ENCODE data around the gene MEG3. TPM values are rescaled to one million over a fixed set of nuclear protein-coding genes. Genes with fewer than 3 reads are reported as not detected.

MEG3 gene
- total and polyA plus RNA-seq, 2 donors (not counting 3 experiments of a cell fraction or from before 2014, with no cell fraction given) = 378 to 508 TPM

DNA sequence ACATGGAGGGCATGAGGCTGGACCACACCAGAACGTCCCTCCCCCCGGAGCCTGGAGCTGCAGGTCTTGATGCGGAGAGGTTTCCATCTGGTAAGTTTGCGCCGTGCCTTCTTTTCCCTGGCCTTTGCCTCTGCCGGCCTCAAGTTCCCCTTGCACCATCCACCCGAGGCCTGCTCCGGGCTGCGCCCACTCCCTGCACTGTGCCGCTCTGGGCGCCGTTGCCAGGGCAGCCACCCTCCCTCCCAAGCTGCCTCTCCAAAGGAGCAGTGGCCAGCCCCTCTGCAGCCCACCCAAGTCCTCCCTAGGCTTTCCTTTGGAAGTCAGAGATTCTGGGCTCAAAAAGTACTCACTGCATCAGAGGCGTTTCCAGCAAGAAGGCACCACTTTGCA is 46.2 kb upstream of the MEG3 start:
- DNase-seq (ENCODE audit: low read depth, low spot score) (no peak), FAIRE-seq (no peak)
- Histone ChIP-seq H3K9ac (replicated peaks; ENCODE audit: extremely low read depth, insufficient read depth, low read length) (no peak overlapping the region), H3K4me1 (ENCODE audit: control insufficient read depth, extremely low read depth, insufficient read depth, low read length) (no peaks in the 10 kb centered on the region), H3K4me3 (replicated peaks in 1 of 3; ENCODE audit: insufficient read depth in 1 of 3, low read depth in 1 of 3, low read length in 3 of 3) (no peak overlapping the region), H3K9me3 (replicated peaks; ENCODE audit: control insufficient read depth, insufficient read depth, low read length) (no peaks in the 10 kb centered on the region), H3K79me2 (ENCODE audit: control insufficient read depth, insufficient read depth, low read length) (no peaks in the 10 kb centered on the region), H3K27ac (ENCODE audit: insufficient read depth, low read depth, low read length) (no peak overlapping the region), H3K36me3 (ENCODE audit: control insufficient read depth in 2 of 2, extremely low read depth in 1 of 2, insufficient read depth in 2 of 2, low read length in 2 of 2) (no peaks in the 10 kb centered on the region), H3K9me1 (replicated peaks; ENCODE audit: control insufficient read depth, extremely low read depth, insufficient read depth, low read length) (no peaks in the 10 kb centered on the region), H4K20me1 (replicated peaks; ENCODE audit: control insufficient read depth, extremely low read depth, insufficient read depth, low read length) (no peaks in the 10 kb centered on the region), H3K27me3 (ENCODE audit: control insufficient read depth in 2 of 2, insufficient read depth in 2 of 2, low read length in 2 of 2) (no peaks in the 10 kb centered on the region), H3K4me2 (ENCODE audit: insufficient read depth, low read length) (no peak overlapping the region), H2AFZ (ENCODE audit: low read depth, low read length) (no peak overlapping the region)
- intact Hi-C loops (cut with micrococcal nuclease) (no loop called here), dilution Hi-C loops (cut with MboI; ENCODE audit: extremely low pct_ligation_motif_present, low sequenced_read_pairs) (no loop called here)
- POLR2A ChIA-PET = no interaction called here
- CTCF ChIA-PET = no interaction called here
- no TSS peak for BruUV-seq (replicated peaks)
- TF ChIP-seq POLR2AphosphoS5 (IDR thresholded peaks at IDR 0.05; ENCODE audit: insufficient read depth, low read depth, low read length) (no peak), MYC (IDR thresholded peaks at IDR 0.05; ENCODE audit: low read depth, low read length) (no peak), FOS (IDR thresholded peaks at IDR 0.05; ENCODE audit: borderline replicate concordance, insufficient read depth, low read length) (no peak), JUN (IDR thresholded peaks at IDR 0.05; ENCODE audit: borderline replicate concordance, insufficient read depth, insufficient read length, low read depth) (no peak)
- TF ChIP-seq, protein P1, sequence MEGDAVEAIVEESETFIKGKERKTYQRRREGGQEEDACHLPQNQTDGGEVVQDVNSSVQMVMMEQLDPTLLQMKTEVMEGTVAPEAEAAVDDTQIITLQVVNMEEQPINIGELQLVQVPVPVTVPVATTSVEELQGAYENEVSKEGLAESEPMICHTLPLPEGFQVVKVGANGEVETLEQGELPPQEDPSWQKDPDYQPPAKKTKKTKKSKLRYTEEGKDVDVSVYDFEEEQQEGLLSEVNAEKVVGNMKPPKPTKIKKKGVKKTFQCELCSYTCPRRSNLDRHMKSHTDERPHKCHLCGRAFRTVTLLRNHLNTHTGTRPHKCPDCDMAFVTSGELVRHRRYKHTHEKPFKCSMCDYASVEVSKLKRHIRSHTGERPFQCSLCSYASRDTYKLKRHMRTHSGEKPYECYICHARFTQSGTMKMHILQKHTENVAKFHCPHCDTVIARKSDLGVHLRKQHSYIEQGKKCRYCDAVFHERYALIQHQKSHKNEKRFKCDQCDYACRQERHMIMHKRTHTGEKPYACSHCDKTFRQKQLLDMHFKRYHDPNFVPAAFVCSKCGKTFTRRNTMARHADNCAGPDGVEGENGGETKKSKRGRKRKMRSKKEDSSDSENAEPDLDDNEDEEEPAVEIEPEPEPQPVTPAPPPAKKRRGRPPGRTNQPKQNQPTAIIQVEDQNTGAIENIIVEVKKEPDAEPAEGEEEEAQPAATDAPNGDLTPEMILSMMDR (IDR thresholded peaks at IDR 0.05; ENCODE audit: extremely low read depth in 1 of 2, insufficient read depth in 1 of 2, low read depth in 1 of 2, low read length in 2 of 2) = no peak

DNA sequence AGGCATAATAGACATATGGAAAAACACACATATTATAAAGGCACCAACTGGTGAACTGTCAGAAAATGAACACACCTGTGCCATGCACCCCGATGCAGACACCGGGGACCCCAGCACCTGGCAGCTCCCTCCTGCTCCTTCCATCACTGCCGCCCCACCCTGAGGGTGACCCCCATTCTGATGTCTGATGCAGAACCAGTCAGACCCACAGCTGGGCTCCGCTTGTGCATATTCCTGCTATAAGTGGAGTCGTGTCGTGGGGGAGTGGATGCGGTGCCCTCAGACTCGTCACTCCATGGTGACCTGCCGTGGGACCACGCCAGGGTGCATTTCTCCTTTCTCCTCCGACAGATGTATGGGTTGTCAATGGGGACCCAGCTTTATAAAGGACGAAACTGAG is 45.7 kb upstream of the MEG3 start:
- H3K4me3 ChIP-seq (replicated peaks in 1 of 3; ENCODE audit: insufficient read depth in 1 of 3, low read depth in 1 of 3, low read length in 3 of 3) = no peak overlapping the region
- no peak for FAIRE-seq
- H3K4me1 ChIP-seq (ENCODE audit: control insufficient read depth, extremely low read depth, insufficient read depth, low read length) = no peaks in the 10 kb centered on the region
- dilution Hi-C loops (cut with MboI; ENCODE audit: extremely low pct_ligation_motif_present, low sequenced_read_pairs) = no loop called here
- no peaks in the 10 kb centered on the region for H4K20me1 ChIP-seq (replicated peaks; ENCODE audit: control insufficient read depth, extremely low read depth, insufficient read depth, low read length)
- intact Hi-C loops (cut with micrococcal nuclease) = no loop called here
- H3K9ac ChIP-seq (replicated peaks; ENCODE audit: extremely low read depth, insufficient read depth, low read length) = no peak overlapping the region
- BruUV-seq (replicated peaks) = no TSS peak
- ChIA-PET CTCF (no interaction called here), POLR2A (no interaction called here)
- H3K79me2 ChIP-seq (ENCODE audit: control insufficient read depth, insufficient read depth, low read length) = no peaks in the 10 kb centered on the region
- no peak overlapping the region for H2AFZ ChIP-seq (ENCODE audit: low read depth, low read length)
- H3K9me1 ChIP-seq (replicated peaks; ENCODE audit: control insufficient read depth, extremely low read depth, insufficient read depth, low read length) = no peaks in the 10 kb centered on the region
- no peaks in the 10 kb centered on the region for H3K9me3 ChIP-seq (replicated peaks; ENCODE audit: control insufficient read depth, insufficient read depth, low read length)
- no peaks in the 10 kb centered on the region for H3K27me3 ChIP-seq (ENCODE audit: control insufficient read depth in 2 of 2, insufficient read depth in 2 of 2, low read length in 2 of 2)
- TF ChIP-seq JUN (IDR thresholded peaks at IDR 0.05; ENCODE audit: borderline replicate concordance, insufficient read depth, insufficient read length, low read depth) (no peak), EZH2 (IDR thresholded peaks at IDR 0.05; ENCODE audit: borderline replicate concordance, low read depth, low read length, severe bottlenecking) (no peak), POLR2AphosphoS5 (IDR thresholded peaks at IDR 0.05; ENCODE audit: insufficient read depth, low read depth, low read length) (no peak), MYC (IDR thresholded peaks at IDR 0.05; ENCODE audit: low read depth, low read length) (no peak), FOS (IDR thresholded peaks at IDR 0.05; ENCODE audit: borderline replicate concordance, insufficient read depth, low read length) (no peak), POLR2A (IDR thresholded peaks at IDR 0.05; ENCODE audit: low read depth, low read length) (no peak), GATA2 (IDR thresholded peaks at IDR 0.05; ENCODE audit: insufficient read depth, insufficient read length, low read depth, low read length) (no peak)
- TF ChIP-seq, protein P1 (IDR thresholded peaks at IDR 0.05; ENCODE audit: extremely low read depth in 1 of 2, insufficient read depth in 1 of 2, low read depth in 1 of 2, low read length in 2 of 2) = no peak
- TF ChIP-seq, protein P2, sequence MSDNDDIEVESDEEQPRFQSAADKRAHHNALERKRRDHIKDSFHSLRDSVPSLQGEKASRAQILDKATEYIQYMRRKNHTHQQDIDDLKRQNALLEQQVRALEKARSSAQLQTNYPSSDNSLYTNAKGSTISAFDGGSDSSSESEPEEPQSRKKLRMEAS (IDR thresholded peaks at IDR 0.05; ENCODE audit: insufficient read depth, insufficient read length) = no peak
- H3K27ac ChIP-seq (ENCODE audit: insufficient read depth, low read depth, low read length) = no peak overlapping the region
- H3K36me3 ChIP-seq (ENCODE audit: control insufficient read depth in 2 of 2, extremely low read depth in 1 of 2, insufficient read depth in 2 of 2, low read length in 2 of 2) = no peaks in the 10 kb centered on the region
- DNase-seq (ENCODE audit: low read depth, low spot score) = no peak
- H3K4me2 ChIP-seq (ENCODE audit: insufficient read depth, low read length) = no peak overlapping the region
